Tibial artery (tissue), 4 donors: Measurements from ENCODE around the gene TPM1.

Experiments
- DNase-seq, 2 donors: peaks; one replicate each; pipeline ENCODE4 v3.0.0-alpha.2; 2019
- H3K27ac ChIP-seq, 2 donors: fragments of 200-600 bp; sonication (generic) in 1 of 2; 1 replicate in 1 of 2; 2 replicates in 1 of 2; pipeline ENCODE4 v1.5.1; 2018 to 2019; ENCODE audit warnings: mild to moderate bottlenecking in 1 of 2
- H3K27me3 ChIP-seq, 2 donors: fragments of 200-600 bp; sonication (generic) in 1 of 2; one replicate each; pipeline versions ENCODE4 v1.5.1 to v1.6.0; 2016 to 2019
- H3K36me3 ChIP-seq, 3 donors: fragments of 200-600 bp; sonication (generic) in 2 of 3; one replicate each; pipeline ENCODE4 v1.5.1; 2016 to 2019; ENCODE audit warnings: mild to moderate bottlenecking in 2 of 3
- H3K4me1 ChIP-seq, 4 donors: fragments of 200-600 bp; sonication (generic) in 2 of 4; 1 replicate in 3 of 4; 2 replicates in 1 of 4; pipeline ENCODE4 v1.5.1; 2016 to 2019
- H3K4me3 ChIP-seq, 2 donors: fragments of 200-600 bp; sonication (generic) in 1 of 2; 1 replicate in 1 of 2; 2 replicates in 1 of 2; pipeline ENCODE4 v1.5.1; 2018 to 2019; ENCODE audit warnings: mild to moderate bottlenecking in 2 of 2
- H3K9me3 ChIP-seq, 3 donors: fragments of 200-600 bp; sonication (generic) in 1 of 3; one replicate each; pipeline ENCODE4 v1.5.1; 2016 to 2019
- CTCF ChIP-seq, 2 experiments: fragments of 200-600 bp in 1 of 2; fragments of 450-650 bp in 1 of 2; IDR thresholded peaks; one replicate each; pipeline ENCODE4 v1.5.1; 2017 to 2019; ENCODE audit warnings: antibody characterized with exemption in 2 of 2, mild to moderate bottlenecking in 1 of 2, moderate library complexity in 1 of 2
- intact Hi-C: fragments of 100-400 bp; cut with DNase I; formaldehyde crosslinking; loops from one replicate; pipeline ENCODE4 v1.15.0; 2023; ENCODE audit warnings: low total_unique reads

Gene TPM1

GRCh38 chr15:63006032-63006878 is 36.3 kb upstream of the TPM1 start:
- Histone ChIP-seq H3K27ac (no peak overlapping the region), H3K9me3 (no peaks in the 10 kb centered on the region), H3K27me3 (no peaks in the 10 kb centered on the region), H3K4me3 (no peak overlapping the region), H3K36me3 (no peaks in the 10 kb centered on the region), H3K4me1 (no peaks in the 10 kb centered on the region)
- intact Hi-C loops: no loop called here
- DNase-seq: no peak
- no peak for TF ChIP-seq CTCF (IDR thresholded peaks at IDR 0.05)

GRCh38 chr15:63008333-63009049 is 34.1 kb upstream of the TPM1 start:
- Histone ChIP-seq H3K27ac (no peak overlapping the region), H3K4me3 (no peak overlapping the region), H3K4me1 (peaks cover 0 to 11% (median 8%) of the 10 kb centered on the region in 4 donors), H3K36me3 (no peaks in the 10 kb centered on the region), H3K9me3 (no peaks in the 10 kb centered on the region), H3K27me3 (no peaks in the 10 kb centered on the region)
- DNase-seq: no peak
- TF ChIP-seq CTCF (IDR thresholded peaks at IDR 0.05): no peak
- intact Hi-C loops: no loop called here

- no peak overlapping the region for H3K4me3 ChIP-seq
- no peaks in the 10 kb centered on the region for H3K9me3 ChIP-seq
- intact Hi-C loops: no loop called here
- no peak overlapping the region for H3K27ac ChIP-seq
- H3K36me3 ChIP-seq: no peaks in the 10 kb centered on the region
- TF ChIP-seq CTCF (IDR thresholded peaks at IDR 0.05): no peak
- DNase-seq: no peak
- peaks cover 0 to 30% (median 23%) of the 10 kb centered on the region in 4 donors for H3K4me1 ChIP-seq
- no peaks in the 10 kb centered on the region for H3K27me3 ChIP-seq
These were observed 32.2 kb upstream of the TPM1 start for GRCh38 chr15:63010386-63010785.

- Histone ChIP-seq H3K27ac (no peak overlapping the region), H3K4me3 (no peak overlapping the region)
- no peak for TF ChIP-seq CTCF (IDR thresholded peaks at IDR 0.05)
These were observed 31.4 kb upstream of the TPM1 start for GRCh38 chr15:63010920-63011693.

GRCh38 chr15:63012444-63012843 is 30.1 kb upstream of the TPM1 start:
- intact Hi-C loops: no loop called here
- no peak for TF ChIP-seq CTCF (IDR thresholded peaks at IDR 0.05)

More at GRCh38 chr15:63010920-63011693, 31.4 kb upstream of the TPM1 start:
- DNase-seq: no peak
- no peaks in the 10 kb centered on the region for H3K9me3 ChIP-seq
- no peaks in the 10 kb centered on the region for H3K36me3 ChIP-seq
- intact Hi-C loops: no loop called here
- peaks cover 0 to 37% (median 31%) of the 10 kb centered on the region in 4 donors for H3K4me1 ChIP-seq
- no peaks in the 10 kb centered on the region for H3K27me3 ChIP-seq

More at GRCh38 chr15:63012444-63012843, 30.1 kb upstream of the TPM1 start:
- DNase-seq: no peak
- Histone ChIP-seq H3K4me1 (peaks cover 0 to 40% (median 35%) of the 10 kb centered on the region in 4 donors), H3K27me3 (no peaks in the 10 kb centered on the region), H3K36me3 (no peaks in the 10 kb centered on the region), H3K27ac (peak overlapping the region in 1 of 2 donors; percentile 64), H3K4me3 (no peak overlapping the region), H3K9me3 (no peaks in the 10 kb centered on the region)
